8988T (cell line): ENCODE measurements around the gene ADGRL3.
A peak's percentile ranks its signal among the peaks of the same experiment; 100 is the strongest.

Experiments used
- DNase-seq: peaks from one replicate; pipeline ENCODE4 v3.0.0; 2011

The ADGRL3 gene

DNA sequence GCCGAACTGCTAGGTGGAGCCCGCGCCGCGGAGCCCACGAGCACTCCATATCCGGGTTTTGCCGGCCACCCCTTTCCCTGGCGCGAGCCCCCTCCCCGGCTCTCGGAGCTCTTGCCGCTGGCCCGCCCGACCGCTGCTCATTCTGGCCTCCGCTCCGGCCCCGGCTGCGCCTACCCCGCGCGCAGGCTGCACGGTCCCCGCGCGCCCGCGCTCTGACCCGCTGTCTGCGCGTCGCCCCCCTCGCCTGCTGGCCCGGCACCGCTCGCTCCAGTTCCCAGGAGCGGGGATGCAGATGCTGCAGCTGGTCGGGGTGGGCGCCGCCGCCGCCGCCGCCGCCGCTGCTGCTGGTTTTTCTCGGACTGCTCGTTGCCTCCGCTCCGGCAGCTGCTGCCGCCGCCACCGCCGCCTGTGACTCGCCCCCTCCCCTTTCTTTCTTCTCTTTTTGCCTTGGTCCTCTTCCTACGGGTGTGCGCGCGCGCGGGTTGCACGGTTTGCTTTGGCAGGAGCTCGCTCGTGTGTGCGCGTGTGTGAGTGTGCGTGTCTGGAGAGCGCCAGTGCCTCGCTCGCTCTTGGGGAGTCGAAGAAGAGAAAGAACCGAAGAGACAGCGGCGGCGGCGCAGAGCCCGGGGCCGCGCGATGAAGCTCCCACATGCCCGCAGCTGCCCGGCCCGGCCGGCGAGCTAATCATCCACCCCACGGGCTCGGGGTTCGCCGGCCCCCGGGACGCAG is at the start of gene ADGRL3:
Gene ADGRL3 (plus strand): TSS at position 140 of the 729 bp plus-strand sequence.
- DNase-seq = no peak

- DNase-seq = no peak
Measured at GRCh38 chr4:61152433-61152832, 47.7 kb upstream of the ADGRL3 start.

DNA sequence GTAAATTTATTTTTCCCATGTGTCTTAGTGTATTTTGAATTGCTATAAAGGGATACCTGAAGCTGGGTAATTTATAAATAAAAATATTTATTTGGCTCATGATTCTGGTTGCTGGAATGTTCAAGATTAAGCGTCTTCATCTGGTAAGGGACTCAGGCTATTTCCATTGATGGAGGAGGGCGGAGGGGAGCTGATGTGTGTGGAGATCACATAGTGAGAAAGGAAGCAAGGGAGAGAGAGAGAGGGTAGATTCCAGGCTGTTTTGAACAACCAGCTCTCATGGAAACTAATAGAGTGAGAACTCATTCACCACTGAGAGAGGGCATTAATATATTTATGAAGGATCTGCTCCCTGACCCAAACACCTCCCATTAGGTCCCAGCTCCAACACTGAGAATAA is 39.6 kb upstream of the ADGRL3 start:
- no peak for DNase-seq

- no peak for DNase-seq
Measured at GRCh38 chr4:61162116-61162515, 38.0 kb upstream of the ADGRL3 start.

DNA sequence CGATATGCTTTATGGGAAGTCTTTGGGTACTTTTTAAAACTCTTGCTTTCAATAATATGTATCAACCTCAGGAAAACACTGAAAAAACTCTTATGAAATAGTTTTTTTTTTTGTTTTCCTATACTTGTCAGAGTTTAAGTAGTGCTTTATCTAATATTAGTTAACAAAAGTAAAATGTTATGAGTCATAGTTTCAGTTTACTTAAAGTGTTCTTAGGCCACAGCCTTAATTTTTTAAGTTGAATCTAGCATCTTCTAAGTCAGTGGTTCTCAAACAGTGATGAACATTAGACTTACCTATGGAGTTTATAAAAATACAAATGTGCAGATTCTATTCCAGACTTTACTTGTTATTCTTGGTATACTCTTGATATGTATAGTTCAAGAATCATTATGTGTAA is 26.3 kb upstream of the ADGRL3 start:
- DNase-seq = no peak

GRCh38 chr4:61175495-61175894 is 24.6 kb upstream of the ADGRL3 start:
- no peak for DNase-seq

GRCh38 chr4:61177367-61177766 is 22.8 kb upstream of the ADGRL3 start:
- DNase-seq = no peak

DNA sequence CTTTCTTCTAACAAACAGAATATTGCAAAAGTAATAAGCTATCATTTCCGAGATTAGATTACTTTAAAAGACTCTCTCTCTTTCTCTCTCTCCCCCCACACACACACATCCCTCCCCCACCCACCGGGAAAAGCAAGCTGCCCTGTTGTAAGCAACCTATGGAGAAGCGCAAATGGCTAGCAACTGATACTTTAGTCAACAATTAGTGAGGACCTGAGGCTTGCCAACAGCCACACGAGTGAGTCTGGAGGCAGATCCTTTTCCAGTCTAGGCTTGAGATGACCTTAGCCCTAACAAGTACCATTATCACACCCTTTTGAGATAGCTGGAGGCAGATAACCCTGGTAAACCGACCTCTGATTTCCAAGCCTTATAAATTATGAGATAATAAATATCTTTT is 19.7 kb upstream of the ADGRL3 start:
- no peak for DNase-seq

- no peak for DNase-seq
Measured at GRCh38 chr4:61182915-61183314, 17.2 kb upstream of the ADGRL3 start.

DNA sequence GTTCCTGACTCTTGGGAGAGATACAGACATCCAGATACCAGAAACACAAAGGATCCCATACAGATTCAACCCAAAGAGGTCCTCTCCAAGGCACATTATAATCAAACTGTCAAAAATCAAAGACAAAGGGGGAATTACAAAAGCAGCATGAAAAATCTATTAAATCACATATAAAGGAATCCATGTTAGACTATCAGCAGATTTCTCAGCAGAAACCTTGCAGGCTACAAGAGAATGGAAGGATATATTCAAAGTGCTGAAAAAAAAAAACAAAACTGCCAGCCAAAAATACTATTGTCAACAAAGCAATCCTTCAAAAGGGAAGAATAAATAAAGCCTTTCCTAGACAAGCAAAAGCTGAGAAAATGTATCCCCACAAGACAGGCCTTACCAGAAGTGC is 14.8 kb upstream of the ADGRL3 start:
- DNase-seq = no peak

DNA sequence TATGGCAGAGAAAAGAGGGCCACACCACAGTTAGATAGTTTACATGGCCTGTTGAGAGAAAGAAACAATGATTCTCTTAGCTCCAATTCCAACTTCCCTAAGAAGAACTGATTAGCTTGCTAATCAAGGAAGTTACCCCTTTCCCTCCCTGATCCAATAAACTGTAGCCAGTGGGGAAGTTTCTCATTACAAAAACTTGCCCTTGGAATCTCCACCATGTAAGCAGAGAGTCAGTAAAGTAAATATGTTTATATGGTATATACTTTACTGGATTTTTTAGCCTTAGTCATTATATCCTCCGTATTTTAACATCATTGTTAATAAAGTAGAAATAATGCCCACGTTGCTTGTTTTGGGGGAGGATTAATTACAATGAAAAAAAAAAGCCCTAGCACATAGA is 7.7 kb upstream of the ADGRL3 start:
- DNase-seq = no peak

- no peak for DNase-seq
Measured at GRCh38 chr4:61193863-61194262, 6.3 kb upstream of the ADGRL3 start.

DNA sequence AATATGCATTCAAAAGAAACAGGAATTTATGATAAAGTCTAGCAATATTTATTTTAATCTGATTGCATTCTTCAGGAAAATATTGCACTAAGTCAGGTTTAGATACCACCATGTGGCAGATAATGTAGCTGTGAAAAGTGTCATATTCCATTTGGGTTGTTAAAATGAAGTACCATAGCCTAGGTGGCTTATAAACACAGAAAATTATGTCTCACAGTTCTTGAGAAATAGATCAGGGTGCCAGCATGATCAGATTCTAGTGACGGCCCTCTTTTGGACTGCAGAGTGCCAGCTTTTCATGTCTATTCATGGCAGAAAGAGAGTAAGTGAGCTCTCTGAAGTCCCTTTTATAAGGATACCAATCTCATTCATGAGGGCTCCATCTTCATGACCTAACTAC is 5.6 kb upstream of the ADGRL3 start:
- no peak for DNase-seq

- no peak for DNase-seq
Measured at GRCh38 chr4:61195101-61195500, 5.0 kb upstream of the ADGRL3 start.

GRCh38 chr4:61198686-61199085 is 1.4 kb upstream of the ADGRL3 start:
- no peak for DNase-seq

GRCh38 chr4:61199873-61200186 is 296 bp upstream of the ADGRL3 start:
- DNase-seq = no peak

DNA sequence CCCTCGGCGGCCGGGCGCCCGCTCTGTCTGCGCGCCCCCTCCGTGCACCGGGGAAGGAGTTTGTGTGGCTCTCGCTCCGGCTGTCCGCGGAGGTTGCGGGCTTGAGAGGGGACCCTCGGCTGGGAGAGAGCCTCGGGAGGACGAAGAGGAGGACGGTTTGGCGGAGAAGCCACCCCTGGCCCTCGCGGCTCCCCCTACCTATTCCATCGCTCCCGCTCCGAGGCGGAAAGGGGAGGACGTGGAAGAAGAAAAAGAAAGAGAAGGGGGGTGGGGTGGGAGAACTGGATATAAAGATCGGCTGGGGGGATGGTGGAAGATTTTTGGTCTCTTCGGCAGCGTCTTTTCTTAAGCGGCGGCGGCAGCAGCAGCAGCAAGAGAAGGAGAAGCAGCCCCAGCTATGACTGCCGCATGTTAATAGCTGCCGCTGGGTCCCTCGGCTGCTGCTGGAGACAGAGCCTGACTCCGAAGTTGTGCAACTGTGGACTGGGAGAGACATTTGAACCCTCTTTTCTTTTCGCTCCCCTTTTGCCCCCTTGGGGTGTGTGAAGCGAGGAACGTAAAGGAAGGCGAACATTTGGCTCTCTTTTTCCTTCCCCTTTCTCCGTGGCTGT is 895 bp downstream of the ADGRL3 start:
- DNase-seq = no peak

- DNase-seq = no peak
Measured at GRCh38 chr4:61201561-61201960, 1.4 kb downstream of the ADGRL3 start.

DNA sequence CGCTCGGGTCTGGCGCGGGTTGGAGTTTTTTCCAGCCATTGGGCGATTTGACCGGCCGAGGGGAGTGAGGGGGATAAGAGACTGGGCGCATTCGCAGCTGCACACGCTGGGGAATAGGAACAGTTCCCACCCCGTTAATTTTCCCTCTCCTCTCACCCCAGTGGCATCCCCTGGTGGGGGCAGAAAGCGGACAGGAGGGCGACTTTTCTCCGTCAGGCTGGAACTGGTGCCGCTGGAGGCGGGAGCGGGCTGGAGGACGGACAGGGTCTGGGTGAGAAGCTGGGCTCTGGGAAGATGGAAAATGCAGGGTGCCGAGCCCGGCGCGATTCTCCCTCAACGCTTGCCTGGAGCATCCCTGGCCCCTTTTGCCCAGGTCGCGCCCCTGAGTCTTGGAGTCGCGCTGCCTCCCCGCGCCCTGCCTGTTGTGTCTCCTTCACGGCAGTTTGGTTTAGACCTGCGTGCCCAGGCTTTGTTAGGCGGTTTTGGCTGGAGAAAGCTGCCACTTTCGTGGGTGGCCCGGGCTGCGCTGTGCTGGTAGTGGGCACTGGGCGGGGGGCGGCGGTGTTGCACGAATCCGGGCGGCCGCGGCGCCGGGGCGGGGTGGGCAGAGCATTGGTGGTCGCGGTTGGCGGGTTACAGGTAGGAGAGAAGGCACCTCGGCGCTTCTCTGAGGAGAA is 2.0 kb downstream of the ADGRL3 start:
- DNase-seq = no peak

- DNase-seq = no peak
Measured at GRCh38 chr4:61202638-61203435, 2.7 kb downstream of the ADGRL3 start.

GRCh38 chr4:61203436-61203790 is 3.3 kb downstream of the ADGRL3 start:
- DNase-seq = no peak

DNA sequence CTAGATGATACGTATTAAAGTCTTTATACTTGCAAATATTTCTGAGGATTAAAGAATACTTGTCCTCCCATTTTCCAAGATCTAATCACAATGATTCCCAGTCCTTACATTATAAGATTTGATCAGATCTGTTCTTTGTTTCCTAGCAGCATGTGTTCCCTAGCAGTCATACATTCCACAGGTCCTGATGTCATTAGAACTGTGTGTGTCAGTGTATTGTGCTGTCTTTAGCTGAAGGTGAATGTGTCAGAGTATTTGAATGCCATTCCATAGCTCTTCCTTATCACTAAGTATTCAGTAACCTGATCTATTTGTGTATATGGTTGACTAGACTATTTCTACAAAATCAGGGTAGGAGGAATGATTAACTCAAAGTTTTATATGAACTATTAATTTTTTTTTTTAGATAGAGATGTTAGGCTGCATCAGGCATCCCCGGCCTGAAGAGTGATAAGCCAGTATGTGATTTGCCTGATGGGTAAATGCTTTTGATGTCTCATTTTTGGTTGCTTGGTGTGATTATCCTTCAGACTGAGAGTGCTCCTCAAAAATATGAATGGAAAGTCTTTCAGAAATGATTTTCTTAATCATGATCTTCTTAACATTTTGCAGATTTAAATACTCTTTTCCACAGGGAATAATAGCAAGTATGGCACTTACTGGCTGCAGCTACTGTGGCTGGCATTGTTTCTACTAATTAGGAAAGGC is 4.4 kb downstream of the ADGRL3 start:
- DNase-seq = peak; percentile 39

GRCh38 chr4:61205066-61205465 is 4.9 kb downstream of the ADGRL3 start:
- no peak for DNase-seq
